Gastrocnemius medialis (tissue), 4 donors: ENCODE measurements around the gene KLHDC4. TPM values are rescaled to one million over a fixed set of nuclear protein-coding genes. Genes with fewer than 3 reads are reported as not detected.

Experiments
- ATAC-seq, 2 donors: fragments of 150-250 bp; one replicate each; pipeline ENCODE4 v1.9.1; 2016
- DNase-seq, 2 donors: peaks; one replicate each; pipeline ENCODE4 v3.0.0-alpha.2; 2019
- H3K27ac ChIP-seq, 4 donors: fragments of 200-600 bp; sonication (generic); 1 replicate in 1 of 4; 2 replicates in 3 of 4; pipeline ENCODE4 v1.5.1; 2016 to 2018; ENCODE audit warnings: mild to moderate bottlenecking in 2 of 4, moderate library complexity in 1 of 4
- H3K27me3 ChIP-seq, 3 donors: fragments of 200-600 bp; sonication (generic) in 2 of 3; 1 replicate in 1 of 3; 2 replicates in 2 of 3; pipeline versions ENCODE4 v1.5.1 to v1.6.0; 2016 to 2019; ENCODE audit warnings: mild to moderate bottlenecking in 1 of 3, moderate library complexity in 1 of 3
- H3K36me3 ChIP-seq, 2 donors: fragments of 200-600 bp; sonication (generic) in 1 of 2; one replicate each; pipeline ENCODE4 v1.5.1; 2017 to 2018
- H3K4me1 ChIP-seq, 2 donors: fragments of 200-600 bp; sonication (generic) in 1 of 2; one replicate each; pipeline ENCODE4 v1.5.1; 2016 to 2017; ENCODE audit warnings: mild to moderate bottlenecking in 2 of 2
- H3K4me3 ChIP-seq, 4 donors: fragments of 200-600 bp; sonication (generic) in 3 of 4; 1 replicate in 1 of 4; 2 replicates in 3 of 4; pipeline ENCODE4 v1.5.1; 2016 to 2019; ENCODE audit warnings: mild to moderate bottlenecking in 2 of 4
- H3K9me3 ChIP-seq, 3 donors: fragments of 200-600 bp; sonication (generic) in 2 of 3; 1 replicate in 1 of 3; 2 replicates in 2 of 3; pipeline ENCODE4 v1.5.1; 2016 to 2019
- POLR2A ChIP-seq, 2 donors: fragments of 450-650 bp; IDR thresholded peaks; one replicate each; pipeline ENCODE4 v1.6.1; 2017; ENCODE audit warnings: antibody characterized with exemption in 2 of 2, mild to moderate bottlenecking in 2 of 2, moderate library complexity in 2 of 2
- in situ Hi-C, 4 donors: fragments of 200-750 bp; cut with MboI; loops; one replicate each; pipeline versions ENCODE4 v1.15.0 to v1.8.0; 2017; ENCODE audit warnings: low sequenced_read_pairs in 4 of 4
- intact Hi-C: fragments of 100-400 bp; cut with DNase I; formaldehyde crosslinking; loops from one replicate; pipeline ENCODE4 v1.15.1; 2023; ENCODE audit warnings: low total_unique reads
- total RNA-seq, 4 donors: library from RNA; depleted of rRNA; stranded (reverse); fragments of >200 nt; gene quantifications; one replicate each; pipeline versions ENCODE4 v1.1.0 to v1.2.3, GENCODE V29; 2016
- TF ChIP-seq, protein P1 (sequence below), 5 experiments: fragments of 450-650 bp in 3 of 5; fragments of 200-600 bp in 2 of 5; sonication (generic) in 2 of 5; IDR thresholded peaks in 4 of 5; conservative IDR thresholded peaks in 1 of 5; 1 replicate in 4 of 5; 2 replicates in 1 of 5; pipeline ENCODE4 v1.5.1; 2016 to 2019; ENCODE audit warnings: antibody characterized with exemption in 5 of 5, mild to moderate bottlenecking in 3 of 5, moderate library complexity in 3 of 5

KLHDC4 gene
- total RNA-seq, 4 donors from 2014 or later, result 8.2 to 12.7 (median 10.4) TPM

DNA sequence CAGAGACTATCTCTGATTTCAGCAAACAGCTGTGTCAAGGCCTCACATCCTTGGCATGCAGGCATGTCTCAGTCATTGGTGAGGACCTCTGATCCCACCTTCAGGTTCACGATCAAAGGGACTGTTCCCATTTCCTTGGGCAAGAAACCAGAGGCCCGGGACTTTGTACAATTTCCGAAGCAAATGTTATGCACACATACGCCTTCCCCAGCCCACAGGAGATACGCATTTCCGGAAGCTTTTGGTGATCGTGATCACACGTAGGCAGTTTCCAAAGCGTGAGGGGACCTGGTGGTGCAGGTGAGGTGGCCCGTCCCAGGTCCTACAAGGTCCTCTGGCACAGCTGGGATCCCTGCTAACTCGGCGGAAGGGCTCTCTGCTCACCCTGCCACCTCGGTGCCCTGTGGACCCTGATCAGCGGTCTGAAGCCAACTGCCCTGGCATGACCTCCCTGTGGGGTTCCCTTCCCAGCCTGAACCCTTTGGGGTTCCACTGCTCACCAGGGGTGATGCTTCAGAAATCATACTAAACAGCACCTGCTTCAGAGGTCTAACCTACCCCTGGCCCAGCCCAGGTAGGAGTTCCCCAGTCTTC lies 28.8 kb upstream of the KLHDC4 start:
- TF ChIP-seq, protein P1, sequence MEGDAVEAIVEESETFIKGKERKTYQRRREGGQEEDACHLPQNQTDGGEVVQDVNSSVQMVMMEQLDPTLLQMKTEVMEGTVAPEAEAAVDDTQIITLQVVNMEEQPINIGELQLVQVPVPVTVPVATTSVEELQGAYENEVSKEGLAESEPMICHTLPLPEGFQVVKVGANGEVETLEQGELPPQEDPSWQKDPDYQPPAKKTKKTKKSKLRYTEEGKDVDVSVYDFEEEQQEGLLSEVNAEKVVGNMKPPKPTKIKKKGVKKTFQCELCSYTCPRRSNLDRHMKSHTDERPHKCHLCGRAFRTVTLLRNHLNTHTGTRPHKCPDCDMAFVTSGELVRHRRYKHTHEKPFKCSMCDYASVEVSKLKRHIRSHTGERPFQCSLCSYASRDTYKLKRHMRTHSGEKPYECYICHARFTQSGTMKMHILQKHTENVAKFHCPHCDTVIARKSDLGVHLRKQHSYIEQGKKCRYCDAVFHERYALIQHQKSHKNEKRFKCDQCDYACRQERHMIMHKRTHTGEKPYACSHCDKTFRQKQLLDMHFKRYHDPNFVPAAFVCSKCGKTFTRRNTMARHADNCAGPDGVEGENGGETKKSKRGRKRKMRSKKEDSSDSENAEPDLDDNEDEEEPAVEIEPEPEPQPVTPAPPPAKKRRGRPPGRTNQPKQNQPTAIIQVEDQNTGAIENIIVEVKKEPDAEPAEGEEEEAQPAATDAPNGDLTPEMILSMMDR (IDR thresholded peaks at IDR 0.05 in 4 of 5, conservative IDR thresholded peaks at IDR 0.05 in 1 of 5), result no peak
- no peak for TF ChIP-seq POLR2A (IDR thresholded peaks at IDR 0.05)
- Histone ChIP-seq H3K4me3 (no peak overlapping the region), H3K27ac (no peak overlapping the region), H3K36me3 (no peaks in the 10 kb centered on the region), H3K27me3 (no peaks in the 10 kb centered on the region), H3K4me1 (peaks cover 13 to 20% of the 10 kb centered on the region in 2 donors), H3K9me3 (no peaks in the 10 kb centered on the region)
- ATAC-seq (no peak), DNase-seq (no peak)
- intact Hi-C loops (no loop called here), in situ Hi-C loops (loop anchor here in 1 of 4 donors (25.0 kb wide), 1 partner anchor 93 kb away; no protein-coding TSS in a partner anchor)

DNA sequence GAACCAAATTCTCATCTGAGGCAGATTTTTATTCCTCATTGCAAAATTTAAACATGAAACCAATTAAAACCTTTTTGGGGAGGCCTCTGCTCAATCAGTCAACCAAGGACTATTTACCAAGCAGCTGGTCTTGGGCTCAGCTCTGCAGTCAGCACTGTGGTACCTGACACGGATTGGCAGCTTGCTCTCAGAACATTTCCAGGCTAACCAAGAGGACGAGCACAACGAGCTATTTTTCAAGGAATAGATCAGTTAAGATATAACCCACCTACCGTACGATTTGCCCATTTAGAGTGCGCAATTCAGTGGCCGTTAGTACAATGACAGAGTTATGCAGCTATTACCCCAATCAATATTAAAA lies 26.4 kb upstream of the KLHDC4 start:
- intact Hi-C loops, result no loop called here
- Histone ChIP-seq H3K9me3 (no peaks in the 10 kb centered on the region), H3K4me1 (peaks cover 13 to 22% of the 10 kb centered on the region in 2 donors), H3K36me3 (no peaks in the 10 kb centered on the region), H3K4me3 (no peak overlapping the region), H3K27me3 (no peaks in the 10 kb centered on the region), H3K27ac (peak overlapping the region in 2 of 4 donors; percentile 55 to 70)
- ATAC-seq, result no peak
- TF ChIP-seq POLR2A (IDR thresholded peaks at IDR 0.05), result no peak
- TF ChIP-seq, protein P1 (IDR thresholded peaks at IDR 0.05 in 4 of 5, conservative IDR thresholded peaks at IDR 0.05 in 1 of 5), result no peak
- in situ Hi-C loops, result loop anchor here in 1 of 4 donors (25.0 kb wide), 1 partner anchor 95 kb away; no protein-coding TSS in a partner anchor
- DNase-seq, result no peak

DNA sequence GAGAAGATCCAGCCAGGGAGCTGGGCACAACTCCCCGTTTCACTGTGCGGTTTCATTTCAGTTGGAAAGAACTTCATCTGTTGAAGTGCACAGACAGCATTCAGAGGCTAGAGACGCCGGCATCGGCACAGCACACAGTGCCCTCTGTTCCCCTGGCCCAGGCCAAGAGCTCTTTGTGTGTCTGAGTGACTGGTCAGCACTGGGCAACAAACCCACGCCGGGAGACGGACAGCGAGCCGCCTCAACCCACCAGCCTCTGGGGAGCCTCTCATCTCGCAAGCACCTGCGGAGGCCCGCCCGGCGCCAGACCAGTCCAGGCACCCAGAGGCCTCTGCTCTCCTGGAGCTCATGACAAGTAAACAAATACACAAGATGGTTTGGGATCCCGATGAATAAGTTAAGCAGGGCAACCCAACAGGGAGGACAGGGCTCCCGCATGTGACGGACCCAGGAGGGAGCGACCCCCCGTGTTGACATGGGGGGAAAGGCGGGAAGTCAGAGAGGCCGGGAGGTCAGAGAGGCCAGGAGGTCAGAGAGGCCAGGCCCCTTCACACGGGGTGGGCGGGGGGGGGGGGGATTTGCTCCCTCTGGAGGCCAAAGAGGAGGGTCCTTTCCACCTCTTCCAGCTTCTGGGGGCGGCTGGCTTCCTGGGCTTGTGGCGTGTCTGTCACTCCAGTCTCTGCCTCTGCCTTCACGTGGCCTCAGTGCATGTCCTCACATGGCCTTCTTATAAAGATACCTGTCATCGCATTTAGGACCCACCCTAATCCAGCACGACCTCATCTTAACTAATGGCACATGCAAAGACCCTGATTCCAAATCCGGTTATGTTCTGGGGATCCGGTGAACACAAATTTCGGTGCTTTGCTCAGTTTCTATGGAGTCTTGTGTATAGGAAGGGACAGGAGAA lies 25.8 kb upstream of the KLHDC4 start:
- Histone ChIP-seq H3K27me3 (no peaks in the 10 kb centered on the region), H3K36me3 (no peaks in the 10 kb centered on the region), H3K4me3 (no peak overlapping the region), H3K27ac (peak overlapping the region; percentile 55 to 70 (median 60)), H3K4me1 (peaks cover 13 to 22% of the 10 kb centered on the region in 2 donors), H3K9me3 (no peaks in the 10 kb centered on the region)
- TF ChIP-seq, protein P1 (IDR thresholded peaks at IDR 0.05 in 4 of 5, conservative IDR thresholded peaks at IDR 0.05 in 1 of 5), result no peak
- TF ChIP-seq POLR2A (IDR thresholded peaks at IDR 0.05), result no peak
- in situ Hi-C loops, result loop anchor here in 1 of 4 donors (25.0 kb wide), 1 partner anchor 96 kb away; no protein-coding TSS in a partner anchor
- intact Hi-C loops, result no loop called here
- DNase-seq (peak in 1 of 2 donors; percentile 20), ATAC-seq (peak; percentile 27 to 32)

DNA sequence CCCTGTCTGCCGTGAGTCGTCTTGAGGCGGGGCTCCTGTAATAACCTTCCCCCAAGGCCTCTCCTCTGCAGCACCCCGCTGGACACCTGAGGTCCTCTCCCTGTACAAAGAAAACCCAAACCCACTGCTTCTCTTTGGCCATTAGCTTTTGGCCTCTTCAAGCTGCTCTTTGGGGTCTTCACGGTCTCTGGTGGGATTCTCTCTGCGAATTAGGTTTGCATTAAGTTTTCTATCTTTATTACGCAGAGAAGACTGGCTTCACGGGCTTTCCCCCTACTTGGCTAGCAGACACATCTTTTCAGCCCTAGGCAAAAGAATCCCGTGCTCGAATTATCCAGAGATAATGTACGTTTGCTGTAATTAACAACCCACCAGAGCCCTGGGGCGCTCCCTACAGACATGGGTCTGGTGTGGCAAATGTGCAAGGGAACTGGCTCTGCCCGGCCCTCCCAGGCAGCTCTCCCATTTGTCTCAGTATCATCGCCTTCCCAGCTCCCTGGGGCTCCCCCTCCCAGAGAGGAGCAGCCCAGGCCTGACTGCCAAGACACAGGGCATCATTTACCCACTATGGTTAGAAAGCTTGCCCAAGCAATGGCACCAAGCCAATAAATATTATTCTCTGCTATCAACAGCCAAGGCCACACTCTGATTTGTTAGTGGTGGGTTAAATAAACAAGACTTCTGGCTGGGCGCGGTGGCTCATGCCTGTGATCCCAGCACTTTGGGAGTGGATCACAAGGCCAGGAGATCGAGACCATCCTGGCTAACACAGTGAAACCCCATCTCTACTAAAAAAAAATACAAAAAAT lies 24.7 kb upstream of the KLHDC4 start:
- Histone ChIP-seq H3K27me3 (no peaks in the 10 kb centered on the region), H3K9me3 (no peaks in the 10 kb centered on the region), H3K36me3 (no peaks in the 10 kb centered on the region), H3K4me3 (no peak overlapping the region), H3K27ac (peak overlapping the region; percentile 55 to 70 (median 60)), H3K4me1 (peaks cover 13 to 22% of the 10 kb centered on the region in 2 donors)
- DNase-seq (peak in 1 of 2 donors; percentile 74), ATAC-seq (peak; percentile 77 to 80)
- TF ChIP-seq POLR2A (IDR thresholded peaks at IDR 0.05), result no peak
- TF ChIP-seq, protein P1 (IDR thresholded peaks at IDR 0.05 in 4 of 5, conservative IDR thresholded peaks at IDR 0.05 in 1 of 5), result no peak
- intact Hi-C loops (no loop called here), in situ Hi-C loops (loop anchor here in 1 of 4 donors (25.0 kb wide), 1 partner anchor 97 kb away; no protein-coding TSS in a partner anchor)
